HL-60 (cell line): ENCODE data around the gene ZSWIM7.

Source experiments
- CTCF ChIP-seq: IDR thresholded peaks from one replicate; pipeline ENCODE4 v1.5.1; 2011; ENCODE audit warnings: low read length, control low read depth, inconsistent platforms; ENCODE audit not compliant: insufficient read depth
- POLR2AphosphoS5 ChIP-seq: IDR thresholded peaks from 2 replicates; pipeline ENCODE4 v1.6.1; 2012; ENCODE audit warnings: low read depth

- no peak for TF ChIP-seq CTCF
- TF ChIP-seq POLR2AphosphoS5: no peak
Observed at GRCh38 chr17:16001226-16001897, 1.9 kb upstream of the ZSWIM7 start.
